ENCODE data around the gene CLCA2. TPM values are rescaled to one million over a fixed set of nuclear protein-coding genes. Genes with fewer than 3 reads are reported as not detected.

The CLCA2 gene, protein sequence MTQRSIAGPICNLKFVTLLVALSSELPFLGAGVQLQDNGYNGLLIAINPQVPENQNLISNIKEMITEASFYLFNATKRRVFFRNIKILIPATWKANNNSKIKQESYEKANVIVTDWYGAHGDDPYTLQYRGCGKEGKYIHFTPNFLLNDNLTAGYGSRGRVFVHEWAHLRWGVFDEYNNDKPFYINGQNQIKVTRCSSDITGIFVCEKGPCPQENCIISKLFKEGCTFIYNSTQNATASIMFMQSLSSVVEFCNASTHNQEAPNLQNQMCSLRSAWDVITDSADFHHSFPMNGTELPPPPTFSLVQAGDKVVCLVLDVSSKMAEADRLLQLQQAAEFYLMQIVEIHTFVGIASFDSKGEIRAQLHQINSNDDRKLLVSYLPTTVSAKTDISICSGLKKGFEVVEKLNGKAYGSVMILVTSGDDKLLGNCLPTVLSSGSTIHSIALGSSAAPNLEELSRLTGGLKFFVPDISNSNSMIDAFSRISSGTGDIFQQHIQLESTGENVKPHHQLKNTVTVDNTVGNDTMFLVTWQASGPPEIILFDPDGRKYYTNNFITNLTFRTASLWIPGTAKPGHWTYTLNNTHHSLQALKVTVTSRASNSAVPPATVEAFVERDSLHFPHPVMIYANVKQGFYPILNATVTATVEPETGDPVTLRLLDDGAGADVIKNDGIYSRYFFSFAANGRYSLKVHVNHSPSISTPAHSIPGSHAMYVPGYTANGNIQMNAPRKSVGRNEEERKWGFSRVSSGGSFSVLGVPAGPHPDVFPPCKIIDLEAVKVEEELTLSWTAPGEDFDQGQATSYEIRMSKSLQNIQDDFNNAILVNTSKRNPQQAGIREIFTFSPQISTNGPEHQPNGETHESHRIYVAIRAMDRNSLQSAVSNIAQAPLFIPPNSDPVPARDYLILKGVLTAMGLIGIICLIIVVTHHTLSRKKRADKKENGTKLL
- polyA plus RNA-seq (ENCODE audit: insufficient read length in 4 of 4), result under 1 TPM in 3 of 4 donors, not detected in 1; 0.03 to 0.32 (median 0.07) TPM

DNA sequence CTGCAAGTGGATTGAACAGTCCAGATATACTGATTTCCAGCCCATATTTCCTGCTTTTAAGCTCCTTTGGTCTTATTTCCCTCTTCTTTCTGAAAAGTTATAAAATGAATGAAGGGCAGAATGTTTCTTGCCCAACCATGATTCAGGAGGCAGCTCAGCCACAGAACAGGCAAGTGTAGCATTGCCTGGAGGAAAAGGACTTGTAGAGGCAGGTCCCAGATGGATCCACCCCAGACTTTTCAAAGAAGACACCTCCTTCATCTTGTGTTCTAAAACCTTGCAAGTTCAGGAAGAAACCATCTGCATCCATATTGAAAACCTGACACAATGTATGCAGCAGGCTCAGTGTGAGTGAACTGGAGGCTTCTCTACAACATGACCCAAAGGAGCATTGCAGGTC lies at the start of gene CLCA2:
CLCA2 (plus strand) TSS at position 299 of the 400 bp plus-strand sequence; CDS start at position 376, 77 bp downstream.
- DNase-seq (ENCODE audit: low read depth in 4 of 4, low spot score in 3 of 4), result no peak

DNA sequence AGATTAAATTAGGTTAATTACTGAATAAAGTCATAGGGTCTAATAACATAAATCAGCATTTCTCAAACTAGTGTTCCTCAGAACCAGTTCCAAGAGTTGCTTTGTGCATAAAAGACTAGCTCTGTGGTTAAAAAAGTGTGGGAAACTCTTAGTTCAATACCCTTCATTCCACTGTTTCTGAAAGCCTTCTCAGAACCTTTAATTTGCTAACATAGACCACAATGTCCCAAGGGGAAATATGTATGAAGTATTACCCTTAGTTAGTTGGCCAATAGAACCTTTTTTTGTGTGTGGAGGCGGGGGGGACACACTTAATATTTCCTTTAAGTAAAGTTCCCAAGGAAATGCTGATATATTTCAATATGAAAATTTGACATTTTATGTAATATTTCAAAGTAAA lies 48.3 kb upstream of the CLCA2 start:
- no peak for DNase-seq (ENCODE audit: low read depth in 4 of 4, low spot score in 3 of 4)

DNA sequence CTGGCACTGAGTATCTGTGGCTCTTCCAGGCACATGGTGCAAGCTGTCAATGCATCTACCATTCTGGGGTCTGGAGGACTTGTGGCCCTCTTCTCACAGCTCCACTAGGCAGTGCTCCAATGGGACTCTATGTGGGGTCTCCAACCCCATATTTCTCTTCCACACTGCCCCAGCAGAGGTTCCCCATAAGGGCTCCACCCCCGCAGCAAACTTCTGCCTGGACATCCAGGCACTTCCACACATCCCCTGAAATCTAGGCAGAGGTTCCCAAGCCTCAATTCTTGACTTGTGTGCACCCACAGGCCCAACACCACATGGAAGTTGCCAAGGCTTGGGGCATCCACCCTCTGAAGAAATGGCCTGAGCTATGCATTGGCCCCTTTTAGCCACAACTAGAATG lies 46.6 kb upstream of the CLCA2 start:
- no peak for DNase-seq (ENCODE audit: low read depth in 4 of 4, low spot score in 3 of 4)

DNA sequence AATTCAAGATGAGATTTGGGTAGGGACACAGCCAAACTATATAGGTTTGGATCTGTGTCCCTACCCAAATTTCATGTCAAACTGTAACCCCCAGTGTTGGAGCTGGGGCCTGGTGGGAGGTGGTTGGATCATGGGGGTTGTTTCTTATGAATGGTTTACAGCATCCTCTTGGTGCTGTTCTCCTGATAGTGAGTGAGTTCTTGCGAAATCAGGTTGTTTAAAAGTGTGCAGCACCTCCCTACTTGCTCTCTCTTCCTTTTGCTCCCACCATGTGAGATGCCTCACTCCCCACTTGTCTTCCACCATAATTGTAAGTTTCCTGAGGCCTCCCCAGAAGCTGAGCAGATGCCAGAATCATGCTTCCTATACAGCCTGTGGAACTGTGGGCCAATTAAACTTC lies 45.2 kb upstream of the CLCA2 start:
- no peak for DNase-seq (ENCODE audit: low read depth in 4 of 4, low spot score in 3 of 4)

DNA sequence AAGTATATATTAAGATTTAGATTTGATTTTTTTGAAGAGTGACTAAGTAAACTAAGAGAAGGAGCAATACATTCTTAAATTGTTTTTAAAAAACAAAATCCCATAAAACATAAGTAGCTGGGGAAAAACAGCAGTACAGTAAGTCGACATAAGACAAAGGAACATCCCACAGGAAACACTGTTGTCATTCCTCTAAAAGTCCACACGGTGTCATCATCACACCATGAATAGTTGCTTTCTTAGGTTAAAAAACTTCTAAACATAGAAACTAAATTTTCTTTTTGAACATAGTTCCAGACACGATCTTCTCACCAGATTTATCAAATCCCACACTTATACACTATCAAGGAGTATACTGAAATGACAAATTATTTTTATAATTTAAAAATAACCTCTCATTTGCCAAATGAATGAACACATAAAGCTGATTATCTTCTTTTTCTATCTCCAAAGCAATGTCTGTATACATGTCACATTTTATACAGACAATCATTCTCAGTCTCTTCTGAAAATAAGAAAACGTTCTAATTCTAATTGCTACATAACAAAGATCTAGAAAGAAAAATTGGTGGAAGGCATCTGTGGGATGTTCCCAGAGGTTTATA lies 43.6 kb upstream of the CLCA2 start:
- DNase-seq (ENCODE audit: low read depth in 4 of 4, low spot score in 3 of 4), result peak in 3 of 4 donors; percentile 32 to 54 (median 47)

DNA sequence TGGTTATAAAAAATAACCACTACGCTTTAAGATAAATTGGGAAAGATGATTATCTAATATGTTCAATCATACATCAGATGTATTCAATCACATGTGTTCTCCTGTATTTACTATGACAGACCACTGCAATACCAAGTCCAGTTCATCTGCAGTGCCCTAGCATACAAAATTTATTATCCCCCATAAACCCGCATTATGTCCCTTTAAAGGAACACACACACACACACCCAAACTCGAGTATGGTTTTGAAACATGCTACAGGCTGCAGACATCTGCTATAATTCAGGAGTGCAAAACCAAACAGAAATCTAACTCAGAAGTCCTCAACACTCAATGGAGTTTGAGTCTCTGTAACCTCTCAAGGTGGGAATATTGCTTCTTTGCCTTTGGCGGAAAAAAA lies 42.7 kb upstream of the CLCA2 start:
- no peak for DNase-seq (ENCODE audit: low read depth in 4 of 4, low spot score in 3 of 4)

DNA sequence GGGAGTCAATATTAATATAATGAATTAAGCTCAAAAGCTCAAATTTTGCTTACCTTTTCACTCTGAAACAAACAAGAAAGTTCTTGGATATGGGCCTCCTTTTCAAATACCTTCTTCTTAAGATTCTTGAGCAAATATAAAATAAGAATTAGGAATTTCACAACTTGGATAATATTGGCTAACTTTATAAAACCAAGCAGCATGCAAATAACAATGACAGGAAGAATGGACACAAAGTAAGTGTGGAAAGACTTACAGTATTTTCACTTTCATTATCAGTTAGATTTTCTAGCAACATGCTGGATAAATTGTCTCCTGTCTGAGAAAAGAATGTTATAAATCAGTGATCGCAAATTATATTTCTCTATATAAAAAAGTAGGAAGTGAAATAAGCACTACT lies 41.1 kb upstream of the CLCA2 start:
- DNase-seq (ENCODE audit: low read depth in 4 of 4, low spot score in 3 of 4), result no peak

DNA sequence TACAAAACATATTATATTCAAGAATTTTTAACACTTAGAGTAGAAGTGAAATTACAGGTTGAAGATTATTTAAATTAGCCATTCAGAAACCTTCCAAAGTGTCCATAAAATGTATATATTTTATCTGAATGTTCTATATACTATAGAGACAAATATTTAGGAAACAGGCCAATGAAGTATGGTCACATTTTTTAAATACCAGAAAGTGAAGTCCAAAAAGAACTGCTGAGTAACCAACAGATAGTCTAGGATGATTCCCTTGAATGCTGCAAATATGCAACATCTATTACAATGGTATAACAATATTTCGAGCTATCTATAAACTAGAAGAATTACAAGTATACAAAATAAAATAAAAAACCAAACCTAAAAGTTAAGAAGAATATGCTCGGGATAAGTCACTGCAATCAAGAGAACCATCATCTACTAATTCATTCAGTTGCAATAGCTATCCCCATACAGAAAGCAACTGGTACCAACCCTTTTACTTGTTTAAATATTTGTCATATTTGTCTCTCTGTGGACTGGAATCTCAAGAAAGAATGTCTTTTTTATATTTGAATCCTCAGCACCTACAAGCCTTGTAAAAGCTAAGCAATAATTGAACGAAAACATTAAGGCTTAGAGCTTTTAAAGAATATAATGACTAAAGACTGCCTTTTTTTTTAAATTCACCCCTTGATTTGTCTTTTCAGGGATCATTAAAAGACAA lies 35.9 kb upstream of the CLCA2 start:
- no peak for DNase-seq (ENCODE audit: low read depth in 4 of 4, low spot score in 3 of 4)

DNA sequence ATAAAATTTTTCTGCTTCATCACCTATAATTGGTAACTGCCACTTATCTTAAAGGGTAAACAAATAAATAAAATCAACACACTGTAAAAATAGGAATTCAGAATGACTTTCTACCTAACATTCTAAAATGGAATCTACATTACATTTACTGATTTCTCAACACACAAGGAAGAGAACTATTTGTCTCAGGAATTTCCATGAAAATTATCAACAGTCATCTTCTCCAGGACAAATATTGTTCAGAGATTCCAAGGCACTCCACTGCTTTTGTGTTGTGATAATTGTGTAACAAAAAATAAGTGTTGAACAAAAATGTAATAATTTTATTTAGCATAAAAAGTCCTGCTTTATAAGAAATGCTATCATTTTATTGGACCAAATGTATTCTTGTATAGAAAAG lies 35.2 kb upstream of the CLCA2 start:
- DNase-seq (ENCODE audit: low read depth in 4 of 4, low spot score in 3 of 4), result no peak

DNA sequence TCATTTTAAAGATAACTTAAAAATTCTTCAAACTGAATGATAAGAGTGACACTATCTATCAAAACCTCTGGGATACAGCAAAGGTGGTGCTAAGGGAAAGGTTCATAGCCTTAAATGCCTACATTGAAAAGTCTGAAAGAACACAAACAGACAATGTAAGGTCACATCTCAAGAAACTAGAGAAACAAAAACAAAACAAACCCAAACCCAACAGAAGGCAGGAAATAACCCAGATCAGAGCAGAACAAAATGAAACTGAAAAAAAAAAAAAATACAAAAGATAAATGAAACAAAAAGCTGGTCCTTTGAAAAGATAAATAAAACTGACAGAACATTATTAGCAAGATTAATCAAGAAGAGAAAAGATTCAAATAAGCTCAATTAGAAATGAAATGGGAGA lies 34.7 kb upstream of the CLCA2 start:
- no peak for DNase-seq (ENCODE audit: low read depth in 4 of 4, low spot score in 3 of 4)

DNA sequence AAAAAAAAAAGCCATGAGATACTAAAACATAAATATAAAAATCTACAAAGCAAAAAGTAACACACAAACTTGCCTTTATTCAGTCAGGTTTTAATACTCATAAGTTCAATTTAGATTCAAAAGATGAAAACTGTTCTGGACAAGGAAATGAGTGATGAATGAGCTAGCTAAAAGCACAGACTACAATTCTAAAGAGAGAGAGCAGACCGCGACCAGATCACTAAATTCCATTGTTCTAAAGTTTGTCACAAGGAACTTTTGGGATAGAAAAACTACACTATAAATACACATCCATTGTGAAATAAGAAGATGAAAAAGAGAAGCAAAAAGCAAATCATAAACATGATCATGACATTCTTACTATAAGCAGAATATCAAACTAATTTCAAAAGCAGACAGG lies 29.6 kb upstream of the CLCA2 start:
- no peak for DNase-seq (ENCODE audit: low read depth in 4 of 4, low spot score in 3 of 4)

DNA sequence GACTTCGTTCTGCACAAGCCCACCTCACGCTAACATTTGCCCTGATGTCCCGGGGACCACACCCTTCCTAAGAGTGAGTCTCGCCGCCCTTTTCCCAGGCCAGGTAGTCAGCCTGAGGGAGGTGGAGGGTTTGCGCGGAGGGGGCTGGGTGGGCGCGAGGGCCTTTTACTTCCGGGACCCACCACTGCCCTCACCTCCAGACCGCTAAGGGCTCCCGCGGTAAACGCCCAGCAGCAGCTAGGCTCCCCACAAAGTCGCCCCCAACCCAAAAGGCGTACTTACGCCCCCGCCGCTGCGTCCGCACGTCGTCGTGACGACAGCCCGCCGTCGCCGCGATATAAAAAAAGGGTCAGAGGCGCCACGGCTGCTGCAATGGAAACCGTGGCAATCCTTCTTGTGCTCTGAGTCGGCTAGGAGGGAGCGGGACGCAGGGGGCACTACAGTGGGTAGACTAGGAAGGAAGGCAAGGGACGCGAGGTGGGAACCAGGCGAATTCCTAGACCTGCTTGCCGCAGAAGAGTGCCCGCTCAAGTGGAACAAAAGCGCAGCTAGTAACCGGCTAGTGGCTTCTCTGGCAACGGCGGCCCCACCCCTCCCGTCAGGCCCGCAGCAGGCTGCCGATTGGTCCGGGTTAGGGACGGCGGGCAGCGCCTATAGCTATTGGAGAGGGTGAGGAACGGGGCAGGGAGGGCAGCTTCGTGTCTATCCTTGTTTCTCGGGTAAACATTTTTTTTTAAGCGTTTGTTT lies 28.0 kb upstream of the CLCA2 start, which contains the start of gene ODF2L:
ODF2L (minus strand) TSS at position 573 of the 747 bp plus-strand sequence. CDS start 9,296 bp downstream, outside the sequence.
- peak; percentile 65 to 77 (median 69) for DNase-seq (ENCODE audit: low read depth in 4 of 4, low spot score in 3 of 4)

DNA sequence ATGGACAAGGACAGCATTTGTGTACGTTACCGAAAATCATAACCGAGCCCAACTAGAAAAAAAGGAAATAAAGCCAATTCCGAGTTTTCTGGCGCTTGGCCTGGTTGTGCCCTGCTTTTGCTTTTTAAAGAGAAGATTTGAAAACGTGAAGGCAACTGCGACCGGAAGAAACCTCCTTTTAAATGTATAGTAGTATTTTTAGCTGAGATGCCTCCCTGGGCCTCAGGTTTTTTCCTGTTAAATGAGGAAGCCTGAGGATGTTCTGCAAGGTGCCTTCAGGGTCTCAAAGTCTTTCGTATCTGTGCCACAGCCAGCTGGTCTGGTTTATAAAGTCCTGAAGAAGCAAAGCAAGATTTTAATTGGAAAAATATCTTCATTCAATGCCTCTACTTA lies 27.5 kb upstream of the CLCA2 start:
- no peak for DNase-seq (ENCODE audit: low read depth in 4 of 4, low spot score in 3 of 4)

DNA sequence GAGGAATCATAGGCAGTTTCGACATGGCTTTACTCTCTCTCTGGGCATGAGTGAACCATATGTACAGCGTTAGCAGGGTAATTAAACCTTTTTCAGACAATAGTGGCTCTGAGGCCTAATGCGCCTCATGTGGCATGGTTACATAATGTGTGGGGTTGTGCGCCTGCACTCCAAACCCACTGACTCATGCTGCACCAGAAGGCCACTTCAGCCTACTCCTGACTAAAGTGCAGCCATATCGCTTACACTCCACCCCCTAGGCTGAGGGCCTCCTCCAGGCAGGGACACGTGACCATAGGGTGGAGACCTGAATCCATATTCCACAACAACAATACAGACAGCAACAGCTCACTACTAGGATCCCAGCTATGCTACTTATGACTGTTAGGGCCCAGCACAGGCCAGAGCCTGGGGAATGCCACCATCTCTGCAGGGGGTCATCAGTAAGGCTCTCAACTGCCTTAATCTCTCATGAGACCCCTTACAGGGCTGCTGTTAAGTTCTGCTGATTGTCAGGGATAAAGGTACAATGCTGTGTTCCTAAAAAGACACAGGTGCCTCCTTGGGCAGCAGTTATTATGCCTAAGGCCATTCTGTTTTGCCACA lies 14.5 kb upstream of the CLCA2 start:
- DNase-seq (ENCODE audit: low read depth in 4 of 4, low spot score in 3 of 4), result no peak

DNA sequence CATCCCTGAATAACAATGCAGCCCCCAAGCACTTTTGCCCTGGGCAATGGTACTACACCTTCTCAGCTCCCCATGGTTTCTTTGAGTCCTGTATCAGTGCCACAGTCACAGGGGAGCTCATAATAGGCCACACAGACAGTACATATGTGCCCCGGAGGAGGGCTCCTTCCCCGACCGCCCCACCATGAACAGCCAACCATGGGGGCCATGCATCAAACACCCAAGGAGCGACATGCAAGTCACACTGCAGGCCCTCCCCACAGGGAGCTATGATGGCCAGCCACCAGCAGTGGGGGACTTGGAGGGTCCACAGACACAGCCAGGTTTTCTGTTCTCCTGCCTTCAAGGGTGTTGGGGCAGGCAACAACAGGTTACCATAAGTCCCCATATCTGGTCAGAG lies 13.1 kb upstream of the CLCA2 start:
- no peak for DNase-seq (ENCODE audit: low read depth in 4 of 4, low spot score in 3 of 4)

DNA sequence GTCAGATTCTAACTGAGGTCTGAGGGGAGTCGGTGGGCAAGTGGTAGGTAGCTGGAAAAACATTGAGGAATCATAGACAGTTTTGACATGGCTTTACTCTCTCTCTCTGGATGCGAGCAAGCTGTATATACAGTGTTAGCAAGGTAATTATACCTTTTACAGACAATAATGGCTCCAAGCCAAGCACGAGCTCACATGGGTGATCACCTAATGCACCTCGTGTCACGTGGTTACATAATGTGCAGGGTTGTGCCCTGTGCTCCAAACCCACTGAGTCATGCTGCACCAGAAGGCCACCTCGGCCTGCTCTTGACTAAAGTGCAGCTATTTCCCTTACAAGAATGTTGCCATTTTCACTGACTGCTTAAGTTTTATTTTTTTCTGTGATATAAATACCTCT lies 7.6 kb upstream of the CLCA2 start:
- no peak for DNase-seq (ENCODE audit: low read depth in 4 of 4, low spot score in 3 of 4)

DNA sequence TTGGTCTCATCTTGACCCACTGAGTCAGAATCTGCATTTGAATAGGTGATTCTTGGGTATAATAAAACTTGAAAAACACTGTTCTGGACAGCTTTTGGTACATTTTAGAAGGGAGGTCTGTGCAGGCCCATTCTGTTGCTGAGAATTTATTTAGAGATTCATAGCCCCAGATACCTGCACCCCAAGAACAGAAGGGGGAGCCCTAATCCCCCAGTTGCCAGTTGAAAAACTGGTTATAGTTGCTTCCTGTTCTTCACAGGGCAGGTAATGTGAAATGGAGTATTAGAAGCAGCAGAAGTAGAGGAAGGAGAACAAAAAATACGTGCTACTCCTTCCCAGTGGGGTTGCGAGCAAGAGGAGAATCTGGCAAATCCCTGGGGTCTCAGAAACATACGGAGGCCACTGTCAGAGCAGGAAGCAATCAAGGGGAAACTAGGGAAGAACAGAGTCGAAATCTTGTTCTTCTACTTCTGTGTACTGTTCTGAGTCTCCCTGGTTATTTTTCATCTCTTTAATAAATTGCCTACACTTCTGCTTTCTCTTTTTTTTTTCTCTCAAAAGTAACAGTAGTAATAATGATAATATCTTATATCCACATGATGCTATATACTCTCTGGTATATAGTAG lies 4.6 kb upstream of the CLCA2 start:
- no peak for DNase-seq (ENCODE audit: low read depth in 4 of 4, low spot score in 3 of 4)

DNA sequence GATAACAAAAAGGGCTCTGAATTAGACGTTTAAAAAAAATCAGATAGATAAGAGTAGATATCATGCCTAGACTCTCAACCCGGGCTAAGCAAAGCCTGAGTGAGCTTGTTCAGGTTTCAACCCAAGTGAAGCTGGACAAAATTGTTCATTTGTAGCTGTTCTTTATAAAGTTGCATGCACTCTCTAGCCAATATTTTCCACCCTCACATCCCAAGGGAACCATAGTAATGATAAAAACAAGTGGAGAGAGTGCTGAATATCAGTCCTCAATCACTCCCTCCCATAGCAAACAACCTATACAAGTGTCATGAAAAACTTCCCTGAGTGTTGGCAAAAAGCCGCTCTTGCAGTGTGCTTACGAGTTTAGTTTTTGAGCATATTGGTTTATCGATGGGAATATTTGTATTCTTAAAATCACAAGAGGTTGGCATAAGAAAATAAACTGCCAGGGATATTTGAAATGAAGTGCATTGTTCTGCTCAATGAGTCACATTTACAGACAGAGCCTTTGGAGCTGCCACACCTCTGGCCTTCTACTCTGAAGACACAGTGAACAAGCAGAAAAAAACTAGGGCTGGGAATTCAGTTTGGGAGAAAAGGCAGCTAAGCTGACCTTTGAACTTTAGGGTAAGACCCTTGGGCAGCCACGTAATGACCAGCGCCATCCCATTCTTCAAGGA lies 2.2 kb upstream of the CLCA2 start:
- DNase-seq (ENCODE audit: low read depth in 4 of 4, low spot score in 3 of 4), result no peak
